ENCODE data around the gene BACE2. TPM values are rescaled to one million over a fixed set of nuclear protein-coding genes. Genes with fewer than 3 reads are reported as not detected.

Gene BACE2
- 43.2 TPM for total RNA-seq

DNA sequence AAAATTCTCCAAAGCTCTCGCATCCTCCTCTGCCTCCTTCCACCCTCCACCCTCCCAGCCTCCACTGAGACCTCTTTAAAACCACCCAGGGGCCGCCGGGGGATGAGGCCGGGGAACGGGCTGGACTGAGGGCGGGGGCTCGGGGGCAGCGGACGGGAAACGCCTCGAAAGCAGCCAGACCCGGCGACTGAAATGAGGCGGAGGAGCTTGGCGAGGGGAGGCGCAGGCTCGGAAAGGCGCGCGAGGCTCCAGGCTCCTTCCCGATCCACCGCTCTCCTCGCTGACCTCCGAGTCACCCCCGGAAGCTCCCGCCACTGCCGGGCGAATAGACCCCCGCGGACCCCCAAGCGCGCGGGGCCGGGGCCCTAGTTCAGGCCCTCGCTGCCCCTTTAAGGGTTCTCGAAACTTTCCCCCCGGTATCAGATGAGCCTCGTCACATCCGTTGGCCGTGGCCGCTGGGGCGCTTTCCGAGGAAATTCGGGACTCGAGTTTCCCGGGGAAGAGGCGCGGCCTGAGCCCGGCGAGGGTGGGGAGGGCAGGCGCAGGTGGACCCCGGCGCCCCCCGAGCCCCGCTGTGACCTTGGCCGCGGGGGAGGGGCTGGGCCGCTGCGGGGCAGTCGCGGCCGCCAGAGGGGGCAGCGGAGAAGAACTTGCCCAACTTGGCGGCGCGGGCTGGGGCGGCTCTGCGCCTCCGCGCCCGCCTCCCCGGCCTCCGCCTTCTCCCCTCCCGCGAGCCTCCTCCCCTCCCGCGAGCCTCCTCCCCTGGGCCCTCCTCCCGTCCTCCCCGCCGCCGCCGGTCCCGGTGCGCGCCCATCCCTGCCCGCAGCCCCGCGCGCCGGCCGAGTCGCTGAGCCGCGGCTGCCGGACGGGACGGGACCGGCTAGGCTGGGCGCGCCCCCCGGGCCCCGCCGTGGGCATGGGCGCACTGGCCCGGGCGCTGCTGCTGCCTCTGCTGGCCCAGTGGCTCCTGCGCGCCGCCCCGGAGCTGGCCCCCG is at the start of gene BACE2:
BACE2 (plus strand) TSS at position 813 of the 995 bp plus-strand sequence; CDS start at position 917, 104 bp downstream.
- DNase-seq = peak; percentile 88

DNA sequence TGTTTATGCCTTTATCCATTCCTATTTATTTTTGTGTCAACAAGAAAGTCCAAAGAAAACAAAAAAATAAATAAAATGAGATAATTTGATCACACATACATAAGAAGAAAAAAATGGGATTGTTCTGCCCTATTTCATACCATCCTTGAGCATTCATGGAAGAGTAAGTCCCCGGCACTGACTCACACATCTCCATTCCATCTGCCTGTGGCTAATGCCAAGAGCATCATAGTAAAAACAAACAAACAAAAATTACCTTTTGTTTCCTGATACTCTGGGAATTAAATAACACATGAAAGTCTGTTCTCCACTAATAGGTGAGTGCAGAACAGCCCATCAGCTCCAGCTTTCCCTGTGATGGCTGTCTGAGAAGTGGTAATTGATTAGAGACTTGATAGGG is 48.1 kb upstream of the BACE2 start:
- no peak for DNase-seq

DNA sequence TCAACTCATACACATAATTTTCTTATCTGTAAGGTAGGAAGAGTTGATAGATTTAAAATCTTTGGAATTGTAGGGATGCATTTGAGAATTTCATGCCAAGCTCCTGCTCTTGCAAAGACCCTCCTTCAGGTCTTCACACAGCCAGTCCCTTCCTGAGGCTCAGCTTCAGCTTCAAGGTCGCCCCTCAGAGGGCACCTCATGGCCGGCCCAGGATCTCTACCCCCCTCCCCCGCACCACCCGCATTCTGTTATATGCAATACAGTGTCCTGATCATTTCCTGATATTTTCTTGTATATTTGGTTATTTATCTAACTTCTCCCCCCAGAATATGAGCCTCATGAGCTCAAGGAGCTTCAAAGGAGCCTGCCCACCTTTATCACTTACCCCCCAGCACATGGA is 47.0 kb upstream of the BACE2 start:
- DNase-seq = no peak

DNA sequence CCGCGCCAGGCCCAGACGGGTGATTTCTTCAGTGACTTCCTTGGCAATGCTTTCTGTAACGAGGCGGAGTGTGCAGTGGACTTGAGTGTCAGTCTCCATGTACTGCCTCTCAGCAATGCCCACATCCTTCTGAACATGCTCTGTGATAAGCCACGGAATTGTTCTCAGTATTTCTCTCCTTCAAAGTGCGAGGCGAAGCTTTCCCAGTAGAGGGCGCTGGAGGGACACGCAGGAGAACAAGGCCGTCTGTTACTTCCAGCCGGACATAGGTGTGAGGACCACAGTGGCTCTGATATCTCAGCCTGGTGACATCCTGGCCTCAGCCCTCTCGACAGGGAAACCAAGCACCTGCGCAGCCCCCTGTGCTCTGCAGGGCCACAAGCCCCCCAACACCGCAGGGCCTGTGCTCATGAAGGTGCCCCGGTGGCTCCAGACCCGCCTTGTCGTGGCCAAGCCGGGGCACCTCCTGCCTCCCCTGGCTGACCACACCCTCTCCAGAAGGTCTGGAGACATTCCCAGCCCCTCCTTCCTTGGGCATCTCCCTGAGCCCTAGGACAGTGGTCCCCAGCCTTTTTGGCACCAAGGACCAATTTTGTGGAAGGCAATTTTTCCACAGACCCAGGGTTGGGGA is 46.1 kb upstream of the BACE2 start:
- DNase-seq = peak; percentile 93

DNA sequence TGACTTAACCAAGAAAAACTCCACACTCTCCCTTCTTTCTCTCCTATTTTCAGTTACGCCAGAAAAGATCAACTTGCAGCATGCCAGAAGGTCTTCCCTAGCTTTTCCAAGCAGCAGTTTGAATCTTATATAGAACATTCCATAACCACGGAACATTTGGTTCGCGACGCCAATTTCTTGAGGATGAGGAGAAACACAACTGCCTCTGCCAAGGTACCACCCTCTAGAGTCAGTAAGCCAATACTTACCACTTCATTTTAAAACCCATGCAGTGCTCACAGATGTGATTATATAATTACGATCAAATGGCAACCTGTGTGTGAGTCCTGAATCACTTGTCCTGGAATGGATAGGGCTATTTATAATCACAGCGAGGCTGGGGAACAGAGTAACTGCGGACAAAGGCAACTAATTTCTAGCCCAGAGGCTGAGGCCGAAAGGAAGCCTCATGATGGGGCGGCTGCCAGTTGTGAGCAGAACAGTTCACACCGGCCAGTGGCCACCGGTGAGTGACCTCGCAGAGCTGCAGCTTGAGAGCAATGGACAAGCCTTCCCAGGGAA is 43.2 kb upstream of the BACE2 start:
- peak; percentile 51 for DNase-seq

DNA sequence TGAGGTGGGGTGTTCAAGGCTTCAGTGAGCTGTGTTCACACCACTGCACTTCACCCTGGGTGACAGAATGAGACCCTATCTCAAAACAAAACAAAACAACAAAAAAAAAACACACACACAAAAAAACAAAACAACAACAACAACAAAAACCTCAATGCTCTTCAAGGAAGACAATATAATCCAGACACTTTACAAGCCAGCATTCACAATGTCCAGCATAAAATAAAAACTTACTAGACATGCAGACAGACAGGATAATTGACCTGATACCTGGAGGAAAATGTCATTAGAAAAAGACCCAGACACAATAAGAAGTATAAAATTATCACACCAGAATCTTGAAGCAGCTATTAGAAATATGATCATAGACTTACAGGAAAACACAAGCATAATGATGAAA is 39.0 kb upstream of the BACE2 start:
- no peak for DNase-seq

- DNase-seq = no peak
These were observed 37.1 kb upstream of the BACE2 start for GRCh38 chr21:41130883-41131282.

GRCh38 chr21:41133874-41134522 is 34.0 kb upstream of the BACE2 start:
- DNase-seq = peak; percentile 75

DNA sequence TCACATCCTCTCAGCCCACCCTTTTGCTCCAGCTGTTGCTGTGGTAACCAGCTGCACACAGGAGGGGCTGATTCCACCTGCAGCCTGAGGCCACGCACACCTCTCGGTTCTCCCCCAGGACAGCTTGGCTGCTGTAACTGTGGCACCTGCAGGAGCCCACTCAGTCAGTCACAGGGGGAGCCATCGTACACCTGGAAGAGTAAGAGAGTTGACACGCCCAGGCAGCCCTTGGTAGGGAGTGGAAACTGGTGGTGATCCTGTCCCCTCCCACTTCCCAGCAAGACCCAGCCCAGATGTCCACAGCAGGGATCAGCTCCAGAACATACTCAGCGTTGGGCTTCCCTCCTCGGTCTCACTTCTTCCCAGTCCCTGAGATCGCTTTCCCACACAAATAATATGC is 32.2 kb upstream of the BACE2 start:
- DNase-seq = no peak

- no peak for DNase-seq
These were observed 31.7 kb upstream of the BACE2 start for GRCh38 chr21:41136286-41136685.

GRCh38 chr21:41137401-41137800 is 30.6 kb upstream of the BACE2 start:
- no peak for DNase-seq

GRCh38 chr21:41137889-41138288 is 30.1 kb upstream of the BACE2 start:
- no peak for DNase-seq

GRCh38 chr21:41138711-41139110 is 29.2 kb upstream of the BACE2 start:
- no peak for DNase-seq

- DNase-seq = no peak
These were observed 28.7 kb upstream of the BACE2 start for GRCh38 chr21:41139275-41139674.

GRCh38 chr21:41139951-41140350 is 28.0 kb upstream of the BACE2 start:
- DNase-seq = no peak

DNA sequence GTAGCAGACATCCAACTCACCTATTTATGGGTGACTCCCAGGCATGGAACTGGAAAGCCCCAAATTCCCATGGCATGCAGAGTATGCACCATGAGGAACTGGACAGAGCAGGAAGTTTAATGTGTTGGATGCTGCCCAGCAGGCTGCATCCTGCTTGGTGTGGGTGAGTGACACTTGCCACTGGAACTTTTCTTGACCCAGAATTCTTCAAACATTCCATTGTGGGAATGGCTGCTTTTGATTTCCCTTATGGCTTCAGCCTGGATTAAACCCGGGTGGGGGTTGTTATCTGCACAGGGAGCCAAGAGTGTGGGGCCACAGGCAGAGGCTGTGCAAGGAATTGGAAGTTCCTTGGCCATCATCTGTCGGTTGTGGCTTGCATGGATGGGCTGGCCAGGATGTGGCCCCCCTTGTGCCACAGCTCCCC is 26.9 kb upstream of the BACE2 start:
- no peak for DNase-seq

- DNase-seq = peak; percentile 91
These were observed 25.7 kb upstream of the BACE2 start for GRCh38 chr21:41142051-41142795.

DNA sequence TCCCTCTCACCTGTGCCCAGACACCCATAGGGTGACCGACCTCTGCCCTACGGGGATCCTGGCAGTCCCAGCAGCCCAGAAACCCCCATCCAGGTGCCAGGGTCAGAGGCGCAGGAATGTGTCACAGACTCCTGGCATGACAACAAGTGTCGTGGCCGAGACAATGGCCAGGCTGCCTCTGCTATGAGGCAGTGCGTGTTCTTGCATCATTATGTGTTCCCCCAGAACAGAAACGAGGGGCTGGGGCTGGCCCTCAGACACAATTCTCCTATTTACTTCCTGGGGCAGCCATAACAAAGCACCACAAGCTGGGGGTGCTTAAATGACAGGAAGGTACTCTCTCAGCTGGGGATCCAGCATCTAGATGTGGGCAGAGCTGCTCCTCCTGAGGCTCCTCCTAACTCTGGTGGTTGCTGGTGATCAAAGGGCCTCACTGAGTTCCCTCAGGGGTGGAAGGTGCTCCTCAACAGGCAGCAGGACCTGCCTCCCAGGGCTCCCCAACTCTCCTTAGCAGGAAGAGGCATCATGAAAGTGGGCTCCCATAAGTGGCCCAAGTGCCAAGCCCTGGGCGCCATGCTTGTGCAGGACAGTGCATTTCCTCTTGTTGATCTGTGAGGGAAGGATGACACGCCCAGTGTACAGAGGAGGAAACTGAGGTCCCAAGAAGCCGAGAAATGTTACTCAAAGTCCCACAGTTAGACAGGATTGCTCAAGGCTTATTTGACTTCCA is 24.2 kb upstream of the BACE2 start:
- no peak for DNase-seq

GRCh38 chr21:41147096-41147978 is 20.6 kb upstream of the BACE2 start:
- peak; percentile 21 for DNase-seq

DNA sequence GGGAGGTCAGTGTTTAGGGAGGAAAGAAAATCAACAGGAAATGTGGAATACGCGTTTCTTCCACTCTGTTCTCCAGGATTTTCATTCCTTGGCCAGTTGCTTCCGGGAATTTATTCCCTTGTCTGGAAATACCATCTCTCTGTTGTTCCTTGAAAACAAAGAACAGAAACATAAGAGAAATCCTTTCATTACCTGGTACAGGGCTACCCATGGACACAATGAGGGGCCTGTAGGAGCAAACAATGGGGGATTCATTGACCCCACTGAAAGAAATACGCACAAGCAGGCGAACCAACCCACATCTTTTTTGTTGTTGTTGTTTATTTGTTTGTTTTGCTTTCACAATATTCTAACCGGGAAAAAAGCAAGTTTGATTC is 20.0 kb upstream of the BACE2 start:
- no peak for DNase-seq

Measured in tongue (tissue), 2 donors.